HCT116 (cell line): ENCODE results near the gene TARS1. TPM values are rescaled to one million over a fixed set of nuclear protein-coding genes. Genes with fewer than 3 reads are reported as not detected.

Source experiments
- ATAC-seq: fragments of 200-7000 bp; cut with Tn5 transposase; 2 replicates; pipeline ENCODE4 v1.9.1; 2020; ENCODE audit warnings: mild to moderate bottlenecking, moderate library complexity
- BruUV-seq: library from RNA; stranded (reverse); fragments of 400-500 nt; replicated peaks from 2 replicates; lab custom pipeline; 2021; lab: Mats Ljungman, UMichigan
- CTCF ChIA-PET: fragments of 300-600 bp; sonication (Branson Sonifier 250); formaldehyde crosslinking; loops from one replicate; lab custom pipeline; 2021; ENCODE audit warnings: antibody characterized with exemption; lab: Charles Lee
- POLR2A ChIA-PET: fragments of 300-600, 350-600 bp; sonication (Branson Sonifier 250); formaldehyde crosslinking; loops from one replicate; lab custom pipeline; 2021; ENCODE audit warnings: antibody characterized with exemption; lab: Charles Lee
- RAD21 ChIA-PET, 2 experiments: fragments of 300-600 bp; sonication (Branson Sonifier 250); formaldehyde crosslinking; loops; one replicate each; lab custom pipeline; 2023; ENCODE audit warnings: low total read pairs in 2 of 2; ENCODE audit not compliant: uncharacterized antibody in 2 of 2, unreplicated experiment in 2 of 2, low non-redundant PET in 1 of 2; lab: Charles Lee
- DNase-seq: peaks from one replicate; pipeline ENCODE4 v3.0.0-alpha.2; 2010; ENCODE audit warnings: low read depth, low spot score
- H2AFZ ChIP-seq: fragments of 200-600 bp; shearing (Covaris generic), sonication (generic); 2 replicates; pipeline ENCODE4 v1.6.1; 2017; ENCODE audit warnings: low read depth, mixed run types, mixed read lengths, antibody characterized with exemption, low read length; ENCODE audit not compliant: poor library complexity, severe bottlenecking
- H3K27ac ChIP-seq: 2 replicates; pipeline ENCODE4 v1.5.1; 2012; ENCODE audit warnings: low read depth, low read length
- H3K27me3 ChIP-seq: fragments of 200-600 bp; sonication (generic); 2 replicates; pipeline ENCODE4 v1.6.1; 2016; ENCODE audit warnings: mixed run types, low read length, mixed read lengths; ENCODE audit not compliant: insufficient read depth
- H3K36me3 ChIP-seq, 2 experiments: fragments of 200-500 bp in 1 of 2; fragments of 200-600 bp in 1 of 2; sonication (Bioruptor generic) in 1 of 2; sonication (generic) in 1 of 2; 2 replicates each; pipeline versions ENCODE4 v1.5.1 to v1.6.1; 2014 to 2016; ENCODE audit warnings: low read length in 2 of 2, inconsistent platforms in 1 of 2, mixed read lengths in 1 of 2, mixed run types in 1 of 2; ENCODE audit not compliant: insufficient read depth in 2 of 2, control insufficient read depth in 1 of 2
- H3K4me1 ChIP-seq, 2 experiments: fragments of 200-600 bp in 1 of 2; sonication (generic) in 1 of 2; 2 replicates each; pipeline versions ENCODE4 v1.5.1 to v1.6.1; 2012 to 2017; ENCODE audit warnings: low read length in 2 of 2, inconsistent platforms in 1 of 2, mild to moderate bottlenecking in 1 of 2, mixed read lengths in 1 of 2, mixed run types in 1 of 2, moderate library complexity in 1 of 2; ENCODE audit not compliant: insufficient read depth in 2 of 2, control insufficient read depth in 1 of 2
- H3K4me2 ChIP-seq: fragments of 200-600 bp; sonication (generic); 2 replicates; pipeline ENCODE4 v1.6.1; 2017; ENCODE audit warnings: mixed run types, low read length, mixed read lengths
- H3K4me3 ChIP-seq, 2 experiments: fragments of 200-600 bp in 1 of 2; sonication (generic) in 1 of 2; replicated peaks in 1 of 2; 2 replicates each; pipeline ENCODE4 v1.5.1; 2011 to 2016; ENCODE audit warnings: low read length in 2 of 2, control low read depth in 1 of 2, low read depth in 1 of 2, mild to moderate bottlenecking in 1 of 2, mixed read lengths in 1 of 2, mixed run types in 1 of 2
- H3K79me2 ChIP-seq: fragments of 200-600 bp; sonication (generic); 2 replicates; pipeline ENCODE4 v1.6.1; 2017; ENCODE audit warnings: mild to moderate bottlenecking, mixed run types, low read length, moderate library complexity, mixed read lengths; ENCODE audit not compliant: insufficient read depth
- H3K9ac ChIP-seq: fragments of 200-600 bp; sonication (generic); 2 replicates; pipeline ENCODE4 v1.6.1; 2016; ENCODE audit warnings: low read length, mixed read lengths
- H3K9me2 ChIP-seq: fragments of 200-600 bp; sonication (generic), shearing (Covaris generic); 2 replicates; pipeline ENCODE4 v1.6.1; 2017; ENCODE audit warnings: mixed run types, mild to moderate bottlenecking, moderate library complexity; ENCODE audit not compliant: insufficient read depth
- H3K9me3 ChIP-seq, 2 experiments: fragments of 200-500 bp in 1 of 2; fragments of 200-600 bp in 1 of 2; sonication (Bioruptor generic) in 1 of 2; sonication (generic) in 1 of 2; 2 replicates each; pipeline ENCODE4 v1.6.1; 2014 to 2017; ENCODE audit warnings: low read length in 2 of 2, mixed read lengths in 2 of 2, inconsistent platforms in 1 of 2, low read depth in 1 of 2, mild to moderate bottlenecking in 1 of 2, mixed run types in 1 of 2, moderate library complexity in 1 of 2; ENCODE audit not compliant: control insufficient read depth in 1 of 2, insufficient read depth in 1 of 2
- H4K20me1 ChIP-seq: fragments of 200-600 bp; sonication (generic), shearing (Covaris generic); 2 replicates; pipeline ENCODE4 v1.6.1; 2017; ENCODE audit warnings: mixed run types, mild to moderate bottlenecking, moderate library complexity; ENCODE audit not compliant: insufficient read depth
- EZH2 ChIP-seq: fragments of 200-600 bp; sonication (generic); IDR thresholded peaks from 2 replicates; pipeline ENCODE4 v1.6.1; 2017; ENCODE audit warnings: antibody characterized with exemption, mixed run types
- SIN3A ChIP-seq: IDR thresholded peaks from 2 replicates; pipeline ENCODE4 v1.6.1; 2012; ENCODE audit warnings: low read depth
- SP1 ChIP-seq: IDR thresholded peaks from 2 replicates; pipeline ENCODE4 v1.6.1; 2012; ENCODE audit warnings: low read depth
- YY1 ChIP-seq: IDR thresholded peaks from 2 replicates; pipeline ENCODE4 v1.6.1; 2011; ENCODE audit warnings: low read length, low read depth, moderate library complexity, mild to moderate bottlenecking; ENCODE audit not compliant: insufficient replicate concordance; ENCODE audit errors: extremely low read depth
- intact Hi-C: fragments of 100-400 bp; cut with micrococcal nuclease; formaldehyde crosslinking; loops from 2 replicates; pipeline ENCODE4 v1.10.0; 2022
- total RNA-seq: library from RNA; stranded (reverse); gene quantifications from one replicate; pipeline ENCODE4 v1.2.1, GENCODE V29; 2021; ENCODE audit not compliant: unreplicated experiment
- TF ChIP-seq, protein P1 (sequence below): IDR thresholded peaks from 2 replicates; pipeline ENCODE4 v1.6.1; 2012
- TF ChIP-seq, protein P2 (sequence below): IDR thresholded peaks from 2 replicates; pipeline ENCODE4 v1.6.1; 2011; ENCODE audit warnings: mild to moderate bottlenecking, low read length, moderate library complexity; ENCODE audit not compliant: insufficient replicate concordance; ENCODE audit errors: extremely low read depth

TARS1 gene
- total RNA-seq, 1 experiment from 2014 or later = 291 TPM

DNA sequence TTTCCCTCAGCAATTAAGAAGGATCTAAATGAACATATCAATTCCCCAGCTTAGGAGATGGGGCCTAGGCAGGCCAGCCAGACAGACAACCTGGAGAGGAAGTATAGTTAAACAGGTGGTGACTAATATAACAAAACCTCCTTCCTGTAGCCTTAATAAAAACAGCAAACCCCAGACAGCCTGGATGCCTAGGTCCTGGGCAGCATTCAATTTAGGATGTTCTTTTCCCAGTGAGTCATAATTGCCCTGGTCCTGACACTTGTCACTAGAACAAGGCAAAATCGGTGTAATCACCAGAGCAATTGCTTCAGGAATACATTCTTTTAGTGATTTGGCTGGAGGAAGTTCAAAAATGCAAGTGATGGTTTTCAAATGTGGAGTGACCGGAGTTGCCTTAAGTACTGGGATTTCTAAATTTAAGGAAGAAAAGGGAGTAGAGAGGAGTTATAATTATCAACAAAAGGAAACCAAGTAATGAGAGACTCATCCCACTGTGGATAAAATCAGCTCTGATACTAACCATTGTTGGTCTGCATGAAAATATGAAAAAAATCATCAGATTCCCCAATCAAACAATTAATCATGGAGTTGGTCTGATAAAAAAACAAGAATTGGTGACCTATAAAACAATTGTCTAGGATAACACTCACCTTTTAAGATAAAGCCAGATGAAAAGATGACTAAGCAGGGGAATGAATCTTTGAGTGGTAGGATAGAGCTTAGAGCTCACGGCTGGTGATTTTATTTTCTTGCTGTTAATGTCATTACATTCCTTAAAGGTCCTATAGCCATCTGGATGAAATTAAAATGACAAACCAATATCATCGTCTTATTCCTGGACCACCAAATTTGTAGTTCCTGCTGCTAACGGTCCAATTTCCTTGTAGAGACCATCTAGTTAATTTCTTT, 39.0 kb upstream of the TARS1 start (continued):
- TF ChIP-seq YY1 (no peak), SIN3A (no peak)
- TF ChIP-seq, protein P1, sequence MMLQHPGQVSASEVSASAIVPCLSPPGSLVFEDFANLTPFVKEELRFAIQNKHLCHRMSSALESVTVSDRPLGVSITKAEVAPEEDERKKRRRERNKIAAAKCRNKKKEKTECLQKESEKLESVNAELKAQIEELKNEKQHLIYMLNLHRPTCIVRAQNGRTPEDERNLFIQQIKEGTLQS = no peak

DNA sequence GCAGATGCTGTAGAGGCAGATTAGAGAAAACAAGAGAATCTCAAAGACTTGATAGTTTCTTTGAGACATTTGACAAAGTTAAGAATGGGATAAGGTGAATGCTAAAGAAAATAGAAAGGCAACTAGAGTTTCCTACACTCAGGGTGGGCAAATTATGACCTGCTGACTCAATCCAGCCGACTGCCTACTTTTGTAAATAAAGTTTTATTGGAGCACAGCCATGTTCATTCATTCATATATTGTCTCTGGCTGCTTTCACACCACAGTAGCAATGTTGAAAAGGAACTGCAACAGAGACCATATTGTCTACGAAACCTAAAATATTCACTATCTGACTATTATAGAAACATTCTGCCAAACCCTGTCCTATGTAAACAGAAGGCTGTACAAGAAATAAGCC, 37.6 kb upstream of the TARS1 start:
- Histone ChIP-seq H2AFZ (no peak overlapping the region), H3K9ac (no peak overlapping the region), H3K27me3 (no peaks in the 10 kb centered on the region), H3K9me2 (no peaks in the 10 kb centered on the region), H3K4me2 (no peak overlapping the region), H3K27ac (no peak overlapping the region), H3K36me3 (no peaks in the 10 kb centered on the region), H4K20me1 (no peaks in the 10 kb centered on the region), H3K4me3 (no peak overlapping the region), H3K9me3 (no peaks in the 10 kb centered on the region), H3K79me2 (no peaks in the 10 kb centered on the region), H3K4me1 (peaks cover 7 to 14% of the 10 kb centered on the region in 2 experiments; a peak in 3 of 4 replicates)
- ChIA-PET POLR2A (no interaction called here), CTCF (no interaction called here), RAD21 (no interaction called here)
- ATAC-seq (no peak), DNase-seq (no peak)
- intact Hi-C loops = no loop called here
- TF ChIP-seq SP1 = no peak
- TF ChIP-seq EZH2 = no peak
- TF ChIP-seq, protein P2, sequence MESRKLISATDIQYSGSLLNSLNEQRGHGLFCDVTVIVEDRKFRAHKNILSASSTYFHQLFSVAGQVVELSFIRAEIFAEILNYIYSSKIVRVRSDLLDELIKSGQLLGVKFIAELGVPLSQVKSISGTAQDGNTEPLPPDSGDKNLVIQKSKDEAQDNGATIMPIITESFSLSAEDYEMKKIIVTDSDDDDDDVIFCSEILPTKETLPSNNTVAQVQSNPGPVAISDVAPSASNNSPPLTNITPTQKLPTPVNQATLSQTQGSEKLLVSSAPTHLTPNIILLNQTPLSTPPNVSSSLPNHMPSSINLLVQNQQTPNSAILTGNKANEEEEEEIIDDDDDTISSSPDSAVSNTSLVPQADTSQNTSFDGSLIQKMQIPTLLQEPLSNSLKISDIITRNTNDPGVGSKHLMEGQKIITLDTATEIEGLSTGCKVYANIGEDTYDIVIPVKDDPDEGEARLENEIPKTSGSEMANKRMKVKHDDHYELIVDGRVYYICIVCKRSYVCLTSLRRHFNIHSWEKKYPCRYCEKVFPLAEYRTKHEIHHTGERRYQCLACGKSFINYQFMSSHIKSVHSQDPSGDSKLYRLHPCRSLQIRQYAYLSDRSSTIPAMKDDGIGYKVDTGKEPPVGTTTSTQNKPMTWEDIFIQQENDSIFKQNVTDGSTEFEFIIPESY = no peak
- no TSS peak for BruUV-seq
